GM18951 (cell line): ENCODE results near the gene AK4.
"Not testable (repeated sequence)": the region's sequence is repeated elsewhere in the genome, so short reads cannot be mapped to it uniquely, and the experiment has no call there.

Source experiments
- POLR2A ChIP-seq: IDR thresholded peaks from 4 replicates; pipeline ENCODE4 v1.6.1; 2011; ENCODE audit warnings: mild to moderate bottlenecking; ENCODE audit not compliant: insufficient read length, insufficient read depth; ENCODE audit errors: extremely low read depth
- in situ Hi-C: fragments of 300-500 bp; cut with MboI; formaldehyde crosslinking; loops from one replicate; pipeline ENCODE4 v1.12.0; 2022; ENCODE audit warnings: low sequenced_read_pairs, mixed read lengths, inconsistent platforms; ENCODE audit not compliant: unreplicated experiment

The AK4 gene

DNA sequence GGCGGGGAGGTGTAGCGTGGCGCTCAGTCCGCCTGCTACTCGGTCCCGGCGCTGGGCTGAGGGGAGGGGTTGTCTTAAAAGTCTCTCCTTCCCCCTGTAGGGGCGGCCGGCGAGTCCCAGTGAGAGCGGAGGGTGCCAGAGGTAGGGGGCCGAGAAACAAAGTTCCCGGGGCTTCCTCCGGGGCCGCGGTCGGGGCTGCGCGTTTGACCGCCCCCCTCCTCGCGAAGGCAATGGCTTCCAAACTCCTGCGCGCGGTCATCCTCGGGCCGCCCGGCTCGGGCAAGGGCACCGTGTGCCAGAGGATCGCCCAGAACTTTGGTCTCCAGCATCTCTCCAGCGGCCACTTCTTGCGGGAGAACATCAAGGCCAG lies at the start of gene AK4:
TSS of gene AK4 (plus strand) at position 26 of the 370 bp plus-strand sequence. CDS start at position 231, 205 bp downstream.
- in situ Hi-C loops: not testable (repeated sequence)

DNA sequence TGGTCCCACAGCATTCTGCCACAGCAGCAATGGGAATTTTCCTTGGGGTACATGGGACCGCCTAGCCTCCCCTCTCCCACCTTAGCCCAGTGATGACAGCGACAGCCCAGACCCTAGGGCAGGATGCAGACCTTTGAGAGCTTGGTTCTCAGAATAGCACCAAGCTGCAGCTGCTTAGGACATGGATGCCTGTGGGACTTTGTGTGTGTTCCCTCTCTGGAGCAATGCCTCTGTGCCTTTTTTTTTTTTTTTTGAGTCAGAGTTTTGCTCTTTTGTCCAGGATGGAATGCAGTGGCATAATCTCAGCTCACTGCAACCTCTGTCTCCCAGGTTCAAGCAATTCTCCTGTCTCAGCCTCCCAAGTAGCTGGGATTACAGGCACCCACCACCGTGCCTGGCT lies 44.2 kb upstream of the AK4 start:
- TF ChIP-seq POLR2A: no peak
- in situ Hi-C loops: no loop called here

DNA sequence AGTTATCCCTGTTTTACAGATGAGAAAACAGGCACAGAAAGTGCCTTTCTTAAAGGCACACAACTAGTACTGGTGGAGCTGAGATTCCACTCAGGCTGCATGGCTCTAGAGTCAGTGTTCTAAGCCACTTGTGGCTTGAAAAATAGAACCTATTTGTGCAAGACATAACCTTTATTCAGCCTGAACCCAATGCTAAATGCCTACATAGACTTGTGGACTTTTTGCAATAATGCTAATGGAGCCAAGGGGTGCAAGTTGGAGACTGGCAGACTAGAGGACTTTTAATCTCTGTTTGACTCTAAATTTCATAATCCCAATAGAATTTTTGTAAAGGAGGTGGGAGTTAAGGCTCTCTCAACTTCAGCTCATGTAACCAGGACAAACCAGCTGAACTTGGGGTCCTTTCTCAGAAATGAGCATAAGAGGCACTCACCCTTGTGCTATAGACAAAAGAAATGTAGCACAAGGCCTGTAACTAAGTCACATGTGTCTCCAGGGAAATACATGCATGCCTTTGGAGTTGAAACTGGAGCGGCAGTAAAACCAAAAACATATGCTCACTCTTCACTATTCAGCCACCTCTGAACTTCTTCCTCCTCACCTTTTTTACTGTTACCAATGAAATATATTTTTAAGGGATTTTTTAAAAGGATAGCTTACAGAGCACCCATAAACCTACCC lies 43.0 kb upstream of the AK4 start:
- in situ Hi-C loops: no loop called here
- no peak for TF ChIP-seq POLR2A

DNA sequence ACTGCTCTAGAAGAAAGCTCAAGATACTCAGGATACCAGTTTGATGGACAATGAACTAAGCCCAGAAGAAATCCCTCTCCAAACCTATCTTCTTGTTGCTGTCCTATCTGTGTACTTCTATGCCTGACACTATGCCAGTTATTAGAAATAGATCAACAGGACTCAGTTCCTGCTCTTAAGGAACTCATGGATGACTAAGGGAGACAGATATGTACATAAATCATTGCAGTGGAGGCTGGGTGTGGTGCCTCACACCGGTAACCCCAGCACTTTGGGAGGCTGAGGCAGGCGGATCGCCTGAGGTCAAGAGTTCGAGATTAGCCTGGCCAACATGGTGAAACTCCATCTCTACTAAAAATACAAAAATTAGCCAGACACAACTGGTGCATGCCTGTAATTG lies 42.4 kb upstream of the AK4 start:
- TF ChIP-seq POLR2A: no peak
- in situ Hi-C loops: no loop called here

DNA sequence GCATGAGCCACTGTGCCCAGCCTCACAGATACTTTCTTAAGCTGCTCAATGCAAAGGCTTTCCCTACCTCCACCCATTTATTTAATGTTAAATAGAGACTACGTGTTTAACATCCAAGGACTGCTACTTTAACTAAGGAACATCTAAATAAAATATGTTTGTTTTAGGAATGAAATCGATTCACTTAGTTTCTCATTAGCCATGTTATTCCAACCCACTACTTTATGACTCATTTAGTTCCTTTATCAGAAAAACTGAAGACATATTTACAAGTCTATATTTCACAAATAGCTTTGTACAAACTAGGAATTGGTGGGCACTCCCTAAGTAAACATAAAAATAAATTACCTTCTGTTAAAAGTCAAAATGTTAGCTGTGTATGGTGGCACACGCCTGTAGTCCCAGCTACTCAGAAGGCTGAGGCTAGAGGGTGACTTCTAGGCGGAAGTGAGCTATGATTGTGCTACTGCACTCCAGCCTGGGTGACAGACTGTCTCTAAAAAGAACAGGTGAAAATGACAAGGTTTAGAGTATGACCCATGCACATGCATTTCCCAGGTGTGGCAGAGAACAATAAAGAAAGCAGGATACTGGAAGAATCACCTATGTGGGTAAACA lies 39.9 kb upstream of the AK4 start:
- TF ChIP-seq POLR2A: no peak
- in situ Hi-C loops: no loop called here

DNA sequence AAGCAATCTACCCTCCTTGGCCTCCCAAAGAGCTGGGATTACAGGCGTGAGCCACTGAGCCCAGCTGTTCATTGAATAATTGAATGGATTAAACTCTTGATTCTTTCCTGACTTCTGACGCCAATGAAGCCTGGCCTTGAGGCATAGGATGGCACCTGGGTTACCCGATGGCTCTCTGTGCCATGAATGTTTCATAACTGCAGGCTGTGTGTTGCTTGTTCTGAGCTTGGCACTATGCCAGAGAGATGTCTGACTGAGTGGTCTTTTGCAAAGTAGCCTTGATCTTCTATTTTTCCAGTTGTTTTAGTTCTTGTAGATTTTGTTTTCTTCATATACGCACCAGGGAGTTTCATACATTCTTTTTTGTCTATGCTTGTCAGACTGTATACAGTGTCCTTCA lies 38.5 kb upstream of the AK4 start:
- no peak for TF ChIP-seq POLR2A
- in situ Hi-C loops: no loop called here

DNA sequence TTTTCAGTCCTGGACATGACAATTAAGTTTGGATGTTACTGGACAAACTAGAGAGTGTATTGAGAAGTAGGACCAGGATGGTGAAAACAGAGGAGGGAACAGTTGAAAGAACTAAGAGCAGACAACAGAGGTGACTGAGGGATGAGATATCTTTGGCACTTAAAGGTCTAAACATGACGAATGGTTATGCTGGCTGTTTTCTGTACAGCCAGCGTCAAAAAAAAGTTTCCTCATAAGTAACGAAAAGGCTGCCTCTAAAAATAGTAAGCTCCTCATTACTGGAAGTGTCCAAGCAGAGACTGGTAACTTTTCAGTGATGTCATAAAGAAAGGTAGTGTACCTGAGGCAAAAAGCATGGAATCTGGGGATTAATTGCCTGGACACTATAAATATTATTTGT lies 35.2 kb upstream of the AK4 start:
- no peak for TF ChIP-seq POLR2A
- in situ Hi-C loops: no loop called here

DNA sequence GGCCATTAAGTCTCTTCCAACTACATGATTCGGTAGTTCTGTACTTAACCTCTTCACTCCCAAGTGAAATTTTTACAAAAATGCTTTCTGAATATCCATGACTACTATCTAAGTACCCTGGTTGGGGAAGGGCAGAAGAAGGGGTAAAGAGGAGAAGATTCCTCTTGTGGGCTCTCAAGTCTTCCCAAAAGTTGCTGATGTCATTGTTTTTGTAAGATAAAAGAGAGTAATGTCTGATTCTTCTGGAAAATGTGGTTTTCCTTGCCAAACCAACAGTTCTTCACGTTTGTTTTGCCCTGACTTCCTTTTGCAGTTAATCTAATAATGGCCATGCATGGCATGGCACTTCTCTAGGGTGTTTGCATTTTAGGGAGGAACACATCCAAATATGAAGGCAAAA lies 34.7 kb upstream of the AK4 start:
- TF ChIP-seq POLR2A: no peak

DNA sequence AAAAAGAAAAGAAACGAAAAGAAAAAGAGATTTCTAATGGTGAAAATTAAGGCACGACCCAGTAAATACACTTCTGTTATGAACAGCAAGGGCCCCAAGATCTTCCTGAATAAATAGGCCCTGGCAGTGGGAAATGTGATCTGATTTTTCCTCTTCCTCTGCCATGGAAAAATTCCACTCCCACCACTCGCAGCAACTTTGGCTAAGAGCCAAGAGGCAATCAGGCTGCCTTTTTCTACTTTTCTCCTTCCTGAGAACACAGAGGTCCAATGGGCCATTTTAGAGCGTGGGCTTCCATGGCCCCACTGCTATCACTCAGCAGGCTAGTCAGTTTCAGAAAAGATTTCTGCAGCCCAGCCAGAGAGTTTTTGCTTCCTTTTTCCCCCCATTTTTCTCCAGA lies 33.7 kb upstream of the AK4 start:
- in situ Hi-C loops: no loop called here

More for the DNA sequence above, 34.7 kb upstream of the AK4 start:
- in situ Hi-C loops: no loop called here

DNA sequence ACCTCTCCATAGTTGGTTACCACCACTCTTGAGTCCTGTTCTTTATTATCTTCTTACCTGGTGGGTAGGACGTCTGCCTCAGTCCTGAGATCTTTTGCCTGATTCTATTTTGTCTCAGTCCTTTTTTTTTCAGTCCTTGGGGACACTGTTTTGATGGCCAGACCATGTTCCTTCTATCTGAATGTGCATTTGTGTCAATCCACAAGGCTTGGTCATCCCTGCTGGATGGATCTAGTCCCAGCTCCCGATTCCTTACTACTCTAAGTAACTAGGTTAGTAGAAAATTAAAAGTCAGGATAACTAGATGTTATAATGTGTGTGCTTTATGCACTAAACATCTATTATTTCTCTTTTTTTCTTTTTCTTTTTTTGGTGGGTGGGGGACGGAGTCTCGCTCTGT lies 28.1 kb upstream of the AK4 start:
- in situ Hi-C loops: no loop called here

More for the DNA sequence above, 33.7 kb upstream of the AK4 start:
- no peak for TF ChIP-seq POLR2A

DNA sequence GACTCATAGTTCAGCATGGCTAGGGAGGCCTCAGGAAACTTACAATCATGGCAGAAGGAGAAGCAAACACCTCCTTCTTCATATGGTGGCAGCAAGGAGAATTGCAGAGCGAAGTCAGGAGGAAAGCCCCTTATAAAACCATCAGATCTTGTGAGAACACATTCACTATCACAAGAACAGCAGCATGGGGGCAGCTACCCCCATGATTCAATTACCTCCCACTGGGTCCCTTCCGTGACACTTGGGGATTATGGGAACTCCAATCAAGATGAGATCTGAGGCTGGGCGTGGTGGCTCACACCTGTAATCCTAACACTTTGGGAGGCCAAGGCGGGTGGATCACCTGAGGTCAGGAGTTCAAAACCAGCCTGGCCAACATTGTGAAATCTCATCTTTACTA lies 18.9 kb upstream of the AK4 start:
- in situ Hi-C loops: not testable (repeated sequence)

More for the DNA sequence above, 28.1 kb upstream of the AK4 start:
- TF ChIP-seq POLR2A: no peak

DNA sequence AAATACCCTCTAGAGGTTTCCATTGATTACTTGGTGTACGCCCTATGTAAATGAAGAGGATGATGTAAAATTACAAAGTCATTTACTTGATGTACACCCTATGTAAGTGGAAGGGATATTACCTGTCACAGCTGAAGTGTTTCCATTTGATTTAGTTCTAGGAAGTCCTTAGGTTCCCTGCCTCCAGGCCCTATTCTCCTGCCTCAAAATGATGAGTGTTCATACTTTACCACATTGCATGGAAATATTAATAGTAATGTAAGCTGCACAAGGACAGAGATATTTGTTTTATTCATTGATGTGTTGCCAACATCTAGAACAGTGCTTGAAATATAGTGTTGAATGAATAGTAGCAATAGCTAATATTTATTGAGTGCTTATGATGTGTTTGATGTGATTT lies 9.5 kb upstream of the AK4 start:
- in situ Hi-C loops: no loop called here

DNA sequence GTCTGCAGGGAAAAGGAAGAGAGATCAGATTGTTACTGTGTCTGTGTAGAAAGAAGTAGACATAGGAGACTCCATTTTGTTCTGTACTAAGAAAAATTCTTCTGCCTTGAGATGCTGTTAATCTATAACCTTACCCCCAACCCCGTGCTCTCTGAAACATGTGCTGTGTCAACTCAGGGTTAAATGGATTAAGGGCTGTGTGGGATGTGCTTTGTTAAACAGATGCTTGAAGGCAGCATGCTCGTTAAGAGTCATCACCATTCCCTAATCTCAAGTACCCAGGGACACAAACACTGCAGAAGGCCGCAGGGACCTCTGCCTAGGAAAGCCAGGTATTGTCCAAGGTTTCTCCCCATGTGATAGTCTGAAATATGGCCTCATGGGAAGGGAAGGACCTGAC lies 8.2 kb upstream of the AK4 start:
- in situ Hi-C loops: not testable (repeated sequence)

More for the DNA sequence above, 9.5 kb upstream of the AK4 start:
- no peak for TF ChIP-seq POLR2A

DNA sequence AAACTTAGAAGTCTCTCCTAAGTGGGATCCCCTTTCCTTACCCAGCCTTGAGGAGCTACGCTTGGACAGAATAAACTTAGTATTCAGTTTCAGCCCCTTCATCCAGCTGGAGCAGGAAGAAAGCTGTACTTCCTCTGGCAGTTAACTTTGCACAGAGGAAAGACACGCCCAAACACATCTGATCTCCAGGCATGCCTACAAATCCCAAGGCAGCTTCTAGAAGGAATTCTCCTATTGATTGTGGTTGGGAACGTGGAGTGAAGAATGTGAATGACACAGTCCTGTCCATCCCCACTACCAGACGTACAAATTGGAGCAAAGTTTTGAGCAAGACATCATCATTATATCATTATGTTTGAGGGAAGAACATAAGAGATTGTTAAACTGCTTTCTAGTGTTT lies 6.6 kb upstream of the AK4 start:
- TF ChIP-seq POLR2A: no peak
- in situ Hi-C loops: no loop called here

DNA sequence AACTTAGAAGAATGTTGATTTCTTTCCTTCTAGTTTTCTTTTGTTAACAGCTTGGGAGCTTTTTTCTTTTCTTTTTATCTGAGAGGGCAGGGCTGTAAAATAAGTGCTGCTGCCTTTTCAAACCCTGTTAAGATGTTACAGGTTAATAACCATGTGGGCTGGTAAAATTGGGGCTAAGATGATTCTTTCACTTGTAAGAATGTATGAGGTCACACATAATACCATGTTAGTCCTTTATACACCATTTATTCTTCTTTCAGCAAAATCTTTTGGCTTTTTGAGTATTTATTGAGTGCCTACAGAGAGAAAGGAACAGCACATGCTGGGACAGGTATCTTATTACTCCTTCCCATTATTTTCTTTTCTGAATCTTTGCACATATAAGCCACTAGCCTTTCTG lies 6.1 kb upstream of the AK4 start:
- TF ChIP-seq POLR2A: no peak
- in situ Hi-C loops: no loop called here

DNA sequence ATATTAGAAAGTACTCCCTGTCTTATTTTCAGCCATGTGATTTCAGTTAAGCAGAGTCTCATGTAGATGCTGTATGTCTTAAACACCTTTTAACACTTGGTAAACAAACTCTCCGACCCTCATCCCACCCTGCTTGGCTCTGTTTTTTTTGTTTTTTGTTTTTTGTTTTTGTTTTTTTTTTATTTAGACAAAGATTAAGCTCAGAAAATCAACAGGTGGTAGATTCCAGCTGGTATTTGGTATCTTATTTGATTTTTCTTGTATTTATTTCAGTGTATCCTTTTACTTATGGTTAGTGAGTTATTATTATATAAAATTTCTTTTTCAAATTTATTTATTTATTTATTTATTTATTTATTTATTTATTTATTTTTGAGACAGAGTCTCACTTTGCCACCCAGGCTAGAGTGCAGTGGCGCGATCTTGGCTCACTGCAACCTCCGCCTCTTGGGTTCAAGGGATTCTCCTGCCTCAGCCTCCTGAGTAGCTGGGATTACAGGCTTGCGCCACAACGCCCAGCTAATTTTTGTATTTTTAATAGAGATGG lies 4.8 kb upstream of the AK4 start:
- in situ Hi-C loops: not testable (repeated sequence)
